CD14-positive monocyte (primary cell): Measurements from ENCODE around the gene ELMO1. TPM values are rescaled to one million over a fixed set of nuclear protein-coding genes. Genes with fewer than 3 reads are reported as not detected.

Experiments used
- DNase-seq, 3 donors: peaks; one replicate each; pipeline ENCODE4 v3.0.0-alpha.2; 2011 to 2022
- H2AFZ ChIP-seq: 2 replicates; pipeline ENCODE4 v1.6.0; 2012; ENCODE audit warnings: mild to moderate bottlenecking, low read depth, low read length, inconsistent platforms; ENCODE audit not compliant: insufficient read depth, poor library complexity, severe bottlenecking
- H3K27ac ChIP-seq, 2 donors: 1 replicate in 1 of 2; 2 replicates in 1 of 2; pipeline ENCODE4 v1.5.1; 2012 to 2013; ENCODE audit warnings: low read length in 2 of 2, control low read depth in 1 of 2, inconsistent platforms in 1 of 2, low read depth in 1 of 2, mild to moderate bottlenecking in 1 of 2
- H3K27me3 ChIP-seq, 2 donors: one replicate each; pipeline versions ENCODE4 v1.6.0 to v1.6.1; 2011 to 2013; ENCODE audit warnings: low read length in 2 of 2; ENCODE audit not compliant: control insufficient read depth in 2 of 2, insufficient read depth in 2 of 2
- H3K36me3 ChIP-seq, 2 donors: replicated peaks in 1 of 2; 1 replicate in 1 of 2; 2 replicates in 1 of 2; pipeline versions ENCODE4 v1.5.1 to v1.6.1; 2012 to 2013; ENCODE audit warnings: low read length in 2 of 2, control low read depth in 1 of 2, inconsistent platforms in 1 of 2, mild to moderate bottlenecking in 1 of 2; ENCODE audit not compliant: insufficient read depth in 2 of 2, control insufficient read depth in 1 of 2
- H3K4me1 ChIP-seq, 2 donors: 1 replicate in 1 of 2; 2 replicates in 1 of 2; pipeline versions ENCODE4 v1.5.1 to v1.6.1; 2012 to 2013; ENCODE audit warnings: low read length in 2 of 2, control low read depth in 1 of 2, inconsistent platforms in 1 of 2, mild to moderate bottlenecking in 1 of 2, moderate library complexity in 1 of 2; ENCODE audit not compliant: insufficient read depth in 2 of 2, control insufficient read depth in 1 of 2
- H3K4me2 ChIP-seq: replicated peaks from 2 replicates; pipeline ENCODE3; 2012; ENCODE audit warnings: low read length, moderate library complexity, mild to moderate bottlenecking; ENCODE audit not compliant: poor library complexity, severe bottlenecking; ENCODE audit errors: extremely low read depth
- H3K4me3 ChIP-seq, 3 experiments: fragments of 200-600 bp in 1 of 3; sonication (generic) in 1 of 3; replicated peaks in 1 of 3; 1 replicate in 2 of 3; 2 replicates in 1 of 3; pipeline ENCODE4 v1.5.1; 2011 to 2013; ENCODE audit warnings: low read length in 3 of 3, mild to moderate bottlenecking in 3 of 3, control low read depth in 2 of 3, low read depth in 2 of 3, inconsistent platforms in 1 of 3, moderate library complexity in 1 of 3
- H3K79me2 ChIP-seq: 2 replicates; pipeline ENCODE4 v1.6.0; 2012; ENCODE audit warnings: mild to moderate bottlenecking, control low read depth, inconsistent platforms, low read length, moderate library complexity; ENCODE audit not compliant: insufficient read depth
- H3K9ac ChIP-seq: 2 replicates; pipeline ENCODE4 v1.6.0; 2017; ENCODE audit warnings: low read length, mild to moderate bottlenecking; ENCODE audit not compliant: insufficient read depth, poor library complexity, severe bottlenecking
- H3K9me3 ChIP-seq, 2 donors: replicated peaks in 1 of 2; 1 replicate in 1 of 2; 2 replicates in 1 of 2; pipeline versions ENCODE4 v1.5.1 to v1.6.1; 2012 to 2013; ENCODE audit warnings: low read length in 2 of 2, control low read depth in 1 of 2; ENCODE audit not compliant: control insufficient read depth in 1 of 2, insufficient read depth in 1 of 2
- H4K20me1 ChIP-seq: 2 replicates; pipeline ENCODE4 v1.6.0; 2012; ENCODE audit warnings: mild to moderate bottlenecking, low read length, control low read depth, moderate library complexity; ENCODE audit not compliant: insufficient read depth
- H3K27ac Mint-ChIP-seq, 7 donors: one replicate each; pipeline ENCODE4 v1.8.0; 2020; ENCODE audit warnings: mild to moderate bottlenecking in 7 of 7, mixed read lengths in 7 of 7, moderate library complexity in 6 of 7, inconsistent platforms in 2 of 7
- H3K27me3 Mint-ChIP-seq, 3 donors: one replicate each; pipeline ENCODE4 v1.8.0; 2021 to 2022; ENCODE audit warnings: low read depth in 3 of 3, mild to moderate bottlenecking in 3 of 3, mixed read lengths in 3 of 3, moderate library complexity in 3 of 3, inconsistent platforms in 1 of 3
- H3K36me3 Mint-ChIP-seq, 2 donors: one replicate each; pipeline ENCODE4 v1.8.0; 2020; ENCODE audit warnings: mixed read lengths in 2 of 2, inconsistent platforms in 1 of 2, mild to moderate bottlenecking in 1 of 2
- H3K4me1 Mint-ChIP-seq: one replicate; pipeline ENCODE4 v1.8.0; 2020; ENCODE audit warnings: mild to moderate bottlenecking, mixed read lengths
- H3K4me3 Mint-ChIP-seq, 2 donors: one replicate each; pipeline ENCODE4 v1.8.0; 2020; ENCODE audit warnings: mild to moderate bottlenecking in 2 of 2, mixed read lengths in 2 of 2, moderate library complexity in 1 of 2
- H3K9me3 Mint-ChIP-seq, 7 donors: one replicate each; pipeline ENCODE4 v1.8.0; 2020 to 2022; ENCODE audit warnings: mixed read lengths in 7 of 7, mild to moderate bottlenecking in 6 of 7, moderate library complexity in 6 of 7, inconsistent platforms in 2 of 7
- WGBS: methylation state at CpG from one replicate; pipeline ENCODE4 v1.1.5; 2013; ENCODE audit warnings: missing lambda C conversion rate; ENCODE audit not compliant: insufficient coverage; 5-methylcytosine and 5-hydroxymethylcytosine counted together
- intact Hi-C, 2 donors: fragments of 100-400 bp; cut with micrococcal nuclease; formaldehyde crosslinking; loops; one replicate each; pipeline versions ENCODE4 v1.15.0 to v1.15.1; 2023
- polyA plus RNA-seq, 3 donors: library from polyadenylated mRNA; depleted of rRNA in 1 of 3; unstranded in 2 of 3; stranded (reverse) in 1 of 3; fragments of 300-500 nt in 2 of 3; fragments of >200 nt in 1 of 3; fragmentation: Illumina TruSeq in 2 of 3; gene quantifications; 1 replicate in 2 of 3; 2 replicates in 1 of 3; pipeline ENCODE4 v1.2.3, GENCODE V29; 2012 to 2021
- TF ChIP-seq, protein P1 (sequence below): fragments of 200-600 bp; IDR thresholded peaks from one replicate; pipeline ENCODE4 v1.8.0; 2022; ENCODE audit warnings: antibody characterized with exemption, mild to moderate bottlenecking

The ELMO1 gene
- polyA plus RNA-seq, 3 donors, result 46.6 to 50.2 (median 46.7) TPM

DNA sequence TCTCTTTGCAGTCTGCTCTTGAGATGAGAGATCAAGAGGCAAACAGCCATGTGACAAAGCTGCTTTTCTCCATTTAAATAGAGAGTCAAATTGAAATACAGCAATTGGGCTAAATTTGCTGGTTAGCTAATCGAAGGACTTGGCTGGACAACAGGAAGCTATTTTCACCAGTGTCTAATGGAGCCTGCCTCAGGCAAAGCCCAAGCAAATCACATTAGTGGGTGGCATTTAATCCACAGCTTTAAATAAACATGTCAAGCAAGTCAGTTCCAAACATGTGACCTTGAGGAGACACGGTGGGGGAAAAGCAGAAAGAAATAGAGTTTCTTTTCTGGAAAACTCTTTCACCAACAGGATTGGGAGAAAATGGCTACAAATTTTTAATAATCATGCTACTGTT is 543.9 kb downstream of the ELMO1 start:
- peak overlapping the region in 1 of 7 donors; percentile 15 for H3K27ac Mint-ChIP-seq
- no peak overlapping the region for H3K4me3 Mint-ChIP-seq
- Histone ChIP-seq H3K4me1 (no peaks in the 10 kb centered on the region), H3K4me2 (no peak overlapping the region), H3K4me3 (no peak overlapping the region), H3K9ac (no peak overlapping the region), H4K20me1 (peaks cover 27% of the 10 kb centered on the region), H2AFZ (no peak overlapping the region), H3K79me2 (no peaks in the 10 kb centered on the region), H3K36me3 (peaks cover 5 to 33% of the 10 kb centered on the region in 2 donors), H3K27ac (no peak overlapping the region), H3K9me3 (no peaks in the 10 kb centered on the region), H3K27me3 (no peaks in the 10 kb centered on the region)
- intact Hi-C loops, result no loop called here
- no peaks in the 10 kb centered on the region for H3K27me3 Mint-ChIP-seq
- peaks cover 27 to 35% of the 10 kb centered on the region in 2 donors for H3K36me3 Mint-ChIP-seq
- no peaks in the 10 kb centered on the region for H3K9me3 Mint-ChIP-seq
- H3K4me1 Mint-ChIP-seq, result no peaks in the 10 kb centered on the region
- DNase-seq, result no peak
- WGBS, result 100% methylated on average over 1 of the region's 2 CpGs
- TF ChIP-seq, protein P1, sequence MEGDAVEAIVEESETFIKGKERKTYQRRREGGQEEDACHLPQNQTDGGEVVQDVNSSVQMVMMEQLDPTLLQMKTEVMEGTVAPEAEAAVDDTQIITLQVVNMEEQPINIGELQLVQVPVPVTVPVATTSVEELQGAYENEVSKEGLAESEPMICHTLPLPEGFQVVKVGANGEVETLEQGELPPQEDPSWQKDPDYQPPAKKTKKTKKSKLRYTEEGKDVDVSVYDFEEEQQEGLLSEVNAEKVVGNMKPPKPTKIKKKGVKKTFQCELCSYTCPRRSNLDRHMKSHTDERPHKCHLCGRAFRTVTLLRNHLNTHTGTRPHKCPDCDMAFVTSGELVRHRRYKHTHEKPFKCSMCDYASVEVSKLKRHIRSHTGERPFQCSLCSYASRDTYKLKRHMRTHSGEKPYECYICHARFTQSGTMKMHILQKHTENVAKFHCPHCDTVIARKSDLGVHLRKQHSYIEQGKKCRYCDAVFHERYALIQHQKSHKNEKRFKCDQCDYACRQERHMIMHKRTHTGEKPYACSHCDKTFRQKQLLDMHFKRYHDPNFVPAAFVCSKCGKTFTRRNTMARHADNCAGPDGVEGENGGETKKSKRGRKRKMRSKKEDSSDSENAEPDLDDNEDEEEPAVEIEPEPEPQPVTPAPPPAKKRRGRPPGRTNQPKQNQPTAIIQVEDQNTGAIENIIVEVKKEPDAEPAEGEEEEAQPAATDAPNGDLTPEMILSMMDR, result no peak

- 100% methylated on average over 1 of the region's 3 CpGs for WGBS
- H3K9me3 ChIP-seq, result no peaks in the 10 kb centered on the region
- H3K36me3 ChIP-seq, result peaks cover 5 to 33% of the 10 kb centered on the region in 2 donors
- no peaks in the 10 kb centered on the region for H3K79me2 ChIP-seq
- Mint-ChIP-seq H3K27me3 (no peaks in the 10 kb centered on the region), H3K36me3 (peaks cover 29 to 30% of the 10 kb centered on the region in 2 donors), H3K9me3 (no peaks in the 10 kb centered on the region), H3K4me1 (no peaks in the 10 kb centered on the region), H3K4me3 (no peak overlapping the region), H3K27ac (no peak overlapping the region)
- H3K4me2 ChIP-seq, result no peak overlapping the region
- intact Hi-C loops, result no loop called here
- H3K27ac ChIP-seq, result peak overlapping the region in 1 of 2 donors; percentile 16
- H2AFZ ChIP-seq, result no peak overlapping the region
- no peaks in the 10 kb centered on the region for H3K27me3 ChIP-seq
- TF ChIP-seq, protein P1, result no peak
- no peak for DNase-seq
- H3K4me1 ChIP-seq, result no peaks in the 10 kb centered on the region
- H4K20me1 ChIP-seq, result peaks cover 27% of the 10 kb centered on the region
- no peak overlapping the region for H3K4me3 ChIP-seq
- no peak overlapping the region for H3K9ac ChIP-seq
Observed at GRCh38 chr7:36904101-36904500, 544.6 kb downstream of the ELMO1 start.
